SU-DHL-6 (cell line): ENCODE results near the gene CACNG7.

Source experiments
- EZH2phosphoT487 ChIP-seq: fragments of 200-600 bp; sonication (generic), shearing (Covaris generic); conservative IDR thresholded peaks from 2 replicates; pipeline ENCODE4 v1.6.1; 2018; ENCODE audit warnings: mild to moderate bottlenecking, antibody characterized with exemption, low read length, moderate library complexity, mixed read lengths
- TF ChIP-seq, protein P1 (sequence below): fragments of 200-600 bp; sonication (generic); IDR thresholded peaks from one replicate; pipeline ENCODE4 v1.5.1; 2017; ENCODE audit warnings: antibody characterized with exemption, mild to moderate bottlenecking, low read length, moderate library complexity; ENCODE audit not compliant: insufficient read depth, poor library complexity, severe bottlenecking

DNA sequence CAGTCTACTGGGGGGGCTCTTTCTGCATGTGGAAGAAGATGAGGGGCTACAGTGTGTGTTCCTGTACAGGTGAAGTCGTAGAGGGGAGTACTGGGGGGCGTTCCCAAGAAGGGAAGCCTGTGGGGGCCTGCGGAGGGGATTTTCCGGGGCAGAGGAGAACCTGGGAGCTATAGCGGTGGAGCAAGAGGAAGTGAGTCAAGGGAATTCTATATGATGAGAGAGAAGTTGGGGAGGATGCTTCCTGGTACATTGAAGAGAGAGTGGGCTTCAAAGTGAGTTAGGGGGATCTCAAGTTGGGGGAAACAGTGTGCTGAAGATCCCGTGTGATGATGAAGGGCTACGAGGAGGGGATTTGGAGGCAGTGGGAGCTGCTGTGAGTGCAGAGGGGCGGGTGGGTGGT, 51.8 kb downstream of the CACNG7 start:
- TF ChIP-seq, protein P1, sequence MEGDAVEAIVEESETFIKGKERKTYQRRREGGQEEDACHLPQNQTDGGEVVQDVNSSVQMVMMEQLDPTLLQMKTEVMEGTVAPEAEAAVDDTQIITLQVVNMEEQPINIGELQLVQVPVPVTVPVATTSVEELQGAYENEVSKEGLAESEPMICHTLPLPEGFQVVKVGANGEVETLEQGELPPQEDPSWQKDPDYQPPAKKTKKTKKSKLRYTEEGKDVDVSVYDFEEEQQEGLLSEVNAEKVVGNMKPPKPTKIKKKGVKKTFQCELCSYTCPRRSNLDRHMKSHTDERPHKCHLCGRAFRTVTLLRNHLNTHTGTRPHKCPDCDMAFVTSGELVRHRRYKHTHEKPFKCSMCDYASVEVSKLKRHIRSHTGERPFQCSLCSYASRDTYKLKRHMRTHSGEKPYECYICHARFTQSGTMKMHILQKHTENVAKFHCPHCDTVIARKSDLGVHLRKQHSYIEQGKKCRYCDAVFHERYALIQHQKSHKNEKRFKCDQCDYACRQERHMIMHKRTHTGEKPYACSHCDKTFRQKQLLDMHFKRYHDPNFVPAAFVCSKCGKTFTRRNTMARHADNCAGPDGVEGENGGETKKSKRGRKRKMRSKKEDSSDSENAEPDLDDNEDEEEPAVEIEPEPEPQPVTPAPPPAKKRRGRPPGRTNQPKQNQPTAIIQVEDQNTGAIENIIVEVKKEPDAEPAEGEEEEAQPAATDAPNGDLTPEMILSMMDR = no peak
- TF ChIP-seq EZH2phosphoT487 = no peak
